GM12892 (cell line): ENCODE data around the gene KCNMA1.

Source experiments
- POLR2A ChIP-seq: IDR thresholded peaks from 2 replicates; pipeline ENCODE4 v1.6.1; 2011; ENCODE audit warnings: low read depth, low read length, control low read depth
- POLR2AphosphoS5 ChIP-seq: IDR thresholded peaks from 2 replicates; pipeline ENCODE4 v1.6.1; 2011; ENCODE audit warnings: low read depth, low read length, control low read depth

DNA sequence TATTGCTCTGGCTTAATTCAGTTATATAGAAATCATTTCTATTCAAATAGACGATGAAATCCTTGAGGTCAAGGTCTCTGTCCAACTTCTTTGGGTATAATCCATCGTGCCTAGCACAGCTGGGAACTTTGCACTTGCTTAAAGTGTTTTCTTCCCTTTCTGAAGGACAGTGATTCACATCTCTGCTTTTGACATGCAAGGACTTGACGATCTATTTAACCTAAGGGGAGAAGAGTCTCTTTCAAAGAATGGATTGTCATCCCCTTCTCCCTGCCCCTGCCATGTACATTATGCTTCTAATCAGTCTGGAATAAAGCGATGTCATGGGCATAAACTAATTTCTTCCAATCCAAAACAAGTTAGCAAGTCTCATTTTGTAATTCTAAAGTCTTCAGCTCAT, 488.6 kb downstream of the KCNMA1 start:
- TF ChIP-seq POLR2A (no peak), POLR2AphosphoS5 (no peak)
